B cell (primary cell): ENCODE results near the gene TMPRSS9. TPM values are rescaled to one million over a fixed set of nuclear protein-coding genes. Genes with fewer than 3 reads are reported as not detected.
A peak's percentile ranks its signal among the peaks of the same experiment; 100 is the strongest.

Experiments used
- ATAC-seq: fragments of 200-7000 bp; cut with Tn5 transposase; one replicate; pipeline ENCODE4 v1.10.0; 2021; ENCODE audit warnings: low read depth, mild to moderate bottlenecking, moderate number of reproducible peaks, moderate library complexity
- CTCF ChIA-PET: fragments of 350-600 bp; sonication (Branson Sonifier 250); formaldehyde crosslinking; loops from one replicate; lab custom pipeline; 2021; ENCODE audit warnings: antibody characterized with exemption, inconsistent platforms; lab: Charles Lee
- POLR2A ChIA-PET: fragments of 350-600 bp; sonication (Branson Sonifier 250); formaldehyde crosslinking; loops from one replicate; lab custom pipeline; 2021; ENCODE audit warnings: antibody characterized with exemption; lab: Charles Lee
- DNase-seq: peaks from one replicate; pipeline ENCODE4 v3.0.0; 2013
- H2AFZ ChIP-seq: 2 replicates; pipeline ENCODE4 v1.6.1; 2012; ENCODE audit warnings: mild to moderate bottlenecking, low read depth, low read length; ENCODE audit not compliant: insufficient read depth, poor library complexity, severe bottlenecking
- H3K27ac ChIP-seq, 2 donors: 1 replicate in 1 of 2; 2 replicates in 1 of 2; pipeline ENCODE4 v1.5.1; 2012 to 2013; ENCODE audit warnings: low read length in 2 of 2, mild to moderate bottlenecking in 2 of 2, moderate library complexity in 1 of 2
- H3K27me3 ChIP-seq, 4 experiments: fragments of 200-600 bp in 1 of 4; sonication (generic) in 1 of 4; replicated peaks in 1 of 4; 1 replicate in 2 of 4; 2 replicates in 2 of 4; pipeline versions ENCODE4 v1.6.1 to v1.7.0; 2013 to 2016; ENCODE audit warnings: low read length in 3 of 4, mild to moderate bottlenecking in 2 of 4, mixed read lengths in 1 of 4, moderate library complexity in 1 of 4; ENCODE audit not compliant: insufficient read depth in 4 of 4, control insufficient read depth in 3 of 4; ENCODE audit errors: control extremely low read depth in 1 of 4
- H3K36me3 ChIP-seq, 2 experiments: replicated peaks in 1 of 2; 1 replicate in 1 of 2; 2 replicates in 1 of 2; pipeline versions ENCODE4 v1.6.1 to v1.7.1; 2013; ENCODE audit warnings: low read length in 1 of 2; ENCODE audit not compliant: insufficient read depth in 2 of 2, control insufficient read depth in 1 of 2; ENCODE audit errors: control extremely low read depth in 1 of 2, extremely low read depth in 1 of 2
- H3K4me1 ChIP-seq, 2 donors: fragments of 200-600 bp in 1 of 2; sonication (generic) in 1 of 2; 1 replicate in 1 of 2; 2 replicates in 1 of 2; pipeline versions ENCODE4 v1.5.1 to v1.6.1; 2013 to 2017; ENCODE audit warnings: low read length in 2 of 2; ENCODE audit not compliant: control insufficient read depth in 2 of 2, insufficient read depth in 2 of 2
- H3K4me2 ChIP-seq: replicated peaks from 2 replicates; pipeline ENCODE3; 2012; ENCODE audit warnings: mild to moderate bottlenecking, low read depth, low read length; ENCODE audit not compliant: poor library complexity, severe bottlenecking
- H3K4me3 ChIP-seq, 5 experiments: fragments of 200-600 bp in 1 of 5; sonication (generic) in 1 of 5; 1 replicate in 3 of 5; 2 replicates in 2 of 5; pipeline versions ENCODE4 v1.5.1 to v1.7.0; 2011 to 2016; ENCODE audit warnings: low read length in 4 of 5, mild to moderate bottlenecking in 4 of 5, low read depth in 2 of 5, control low read depth in 1 of 5, moderate library complexity in 1 of 5; ENCODE audit not compliant: insufficient read depth in 1 of 5; ENCODE audit errors: control extremely low read depth in 1 of 5, extremely low read depth in 1 of 5
- H3K79me2 ChIP-seq: fragments of 200-600 bp; sonication (generic); one replicate; pipeline ENCODE4 v1.6.0; 2016; ENCODE audit warnings: low read length; ENCODE audit not compliant: control insufficient read depth, insufficient read depth
- H3K9ac ChIP-seq: fragments of 200-600 bp; sonication (generic); 2 replicates; pipeline ENCODE4 v1.6.1; 2017; ENCODE audit warnings: mild to moderate bottlenecking, low read length, moderate library complexity
- H3K9me3 ChIP-seq, 3 donors: one replicate each; pipeline versions ENCODE4 v1.6.1 to v1.7.1; 2013; ENCODE audit warnings: low read length in 2 of 3; ENCODE audit not compliant: control insufficient read depth in 2 of 3, insufficient read depth in 1 of 3; ENCODE audit errors: control extremely low read depth in 1 of 3
- H4K20me1 ChIP-seq: 2 replicates; pipeline ENCODE4 v1.6.0; 2012; ENCODE audit warnings: mild to moderate bottlenecking, low read length; ENCODE audit not compliant: insufficient read depth, control insufficient read depth, poor library complexity, severe bottlenecking
- H3K27ac Mint-ChIP-seq: one replicate; pipeline ENCODE4 v1.8.0; 2021; ENCODE audit warnings: mixed read lengths
- H3K27me3 Mint-ChIP-seq: one replicate; pipeline ENCODE4 v1.8.0; 2021; ENCODE audit warnings: mixed read lengths
- H3K4me1 Mint-ChIP-seq: one replicate; pipeline ENCODE4 v1.8.0; 2021; ENCODE audit warnings: mixed read lengths
- H3K4me3 Mint-ChIP-seq: one replicate; pipeline ENCODE4 v1.8.0; 2021; ENCODE audit warnings: mixed read lengths
- H3K9me3 Mint-ChIP-seq: one replicate; pipeline ENCODE4 v1.8.0; 2022; ENCODE audit warnings: mixed read lengths; ENCODE audit not compliant: insufficient read depth
- EZH2 ChIP-seq: IDR thresholded peaks from 2 replicates; pipeline ENCODE4 v1.6.1; 2012; ENCODE audit warnings: borderline replicate concordance, low read depth, mild to moderate bottlenecking, moderate library complexity, low read length; ENCODE audit not compliant: insufficient read depth, poor library complexity, severe bottlenecking
- WGBS: methylation state at CpG from one replicate; pipeline ENCODE4 v1.1.5; 2013; ENCODE audit warnings: missing lambda C conversion rate; ENCODE audit not compliant: insufficient coverage; 5-methylcytosine and 5-hydroxymethylcytosine counted together
- intact Hi-C: fragments of 100-400 bp; cut with micrococcal nuclease; formaldehyde crosslinking; loops from one replicate; pipeline ENCODE4 v1.10.0; 2022
- polyA plus RNA-seq: library from polyadenylated mRNA; depleted of rRNA; stranded (reverse); fragments of >200 nt; gene quantifications from 2 replicates; pipeline ENCODE4 v1.2.3, GENCODE V29; 2012
- total RNA-seq, 2 donors: library from RNA; stranded (reverse); fragments of 120-200 nt in 1 of 2; gene quantifications; 1 replicate in 1 of 2; 2 replicates in 1 of 2; pipeline versions ENCODE4 v1.2.3 to v1.2.4, GENCODE V29; 2013 to 2022
- TF ChIP-seq, protein P1 (sequence below): fragments of 200-600 bp; IDR thresholded peaks from one replicate; pipeline ENCODE4 v1.8.0; 2022; ENCODE audit warnings: antibody characterized with exemption, mild to moderate bottlenecking

The TMPRSS9 gene
- total and polyA plus RNA-seq, 2 donors (not counting 1 experiment from before 2014, with no cell fraction given) = not detected

- Mint-ChIP-seq H3K4me1 (peaks cover 11% of the 10 kb centered on the region), H3K9me3 (no peaks in the 10 kb centered on the region), H3K27ac (peak overlapping the region; percentile 72), H3K4me3 (no peak overlapping the region), H3K27me3 (no peaks in the 10 kb centered on the region)
- no peak overlapping the region for H3K4me2 ChIP-seq
- H3K27ac ChIP-seq = no peak overlapping the region
- H3K9ac ChIP-seq = no peak overlapping the region
- POLR2A ChIA-PET = interaction anchor here (1.1 kb wide), 1 partner anchor 24 kb away, joined by 5 read pairs; no protein-coding TSS in a partner anchor
- H3K36me3 ChIP-seq = peaks cover 0 to 16% of the 10 kb centered on the region in 2 experiments
- CTCF ChIA-PET = no interaction called here
- peaks cover 21% of the 10 kb centered on the region for H4K20me1 ChIP-seq
- no peak overlapping the region for H3K4me3 ChIP-seq
- peaks cover 21% of the 10 kb centered on the region for H3K79me2 ChIP-seq
- no peak for ATAC-seq
- no peak overlapping the region for H2AFZ ChIP-seq
- intact Hi-C loops = loop anchor here (5.0 kb wide), 1 partner anchor 618 kb away; the partner anchor contains the start of gene ATP8B3
- TF ChIP-seq, protein P1, sequence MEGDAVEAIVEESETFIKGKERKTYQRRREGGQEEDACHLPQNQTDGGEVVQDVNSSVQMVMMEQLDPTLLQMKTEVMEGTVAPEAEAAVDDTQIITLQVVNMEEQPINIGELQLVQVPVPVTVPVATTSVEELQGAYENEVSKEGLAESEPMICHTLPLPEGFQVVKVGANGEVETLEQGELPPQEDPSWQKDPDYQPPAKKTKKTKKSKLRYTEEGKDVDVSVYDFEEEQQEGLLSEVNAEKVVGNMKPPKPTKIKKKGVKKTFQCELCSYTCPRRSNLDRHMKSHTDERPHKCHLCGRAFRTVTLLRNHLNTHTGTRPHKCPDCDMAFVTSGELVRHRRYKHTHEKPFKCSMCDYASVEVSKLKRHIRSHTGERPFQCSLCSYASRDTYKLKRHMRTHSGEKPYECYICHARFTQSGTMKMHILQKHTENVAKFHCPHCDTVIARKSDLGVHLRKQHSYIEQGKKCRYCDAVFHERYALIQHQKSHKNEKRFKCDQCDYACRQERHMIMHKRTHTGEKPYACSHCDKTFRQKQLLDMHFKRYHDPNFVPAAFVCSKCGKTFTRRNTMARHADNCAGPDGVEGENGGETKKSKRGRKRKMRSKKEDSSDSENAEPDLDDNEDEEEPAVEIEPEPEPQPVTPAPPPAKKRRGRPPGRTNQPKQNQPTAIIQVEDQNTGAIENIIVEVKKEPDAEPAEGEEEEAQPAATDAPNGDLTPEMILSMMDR = no peak
- no peak for TF ChIP-seq EZH2
- H3K4me1 ChIP-seq = peaks cover 15 to 21% of the 10 kb centered on the region in 2 donors
- no peak for DNase-seq
- 92% methylated on average over 22 of the region's 25 CpGs for WGBS
- H3K9me3 ChIP-seq = no peaks in the 10 kb centered on the region
- no peaks in the 10 kb centered on the region for H3K27me3 ChIP-seq
These were observed 70.0 kb downstream of the TMPRSS9 start for GRCh38 chr19:2429917-2430535.

- Histone ChIP-seq H3K36me3 (peaks cover 0 to 9% of the 10 kb centered on the region in 2 experiments), H3K9me3 (no peaks in the 10 kb centered on the region), H4K20me1 (peaks cover 8% of the 10 kb centered on the region), H3K4me2 (no peak overlapping the region), H2AFZ (no peak overlapping the region), H3K9ac (no peak overlapping the region), H3K4me3 (no peak overlapping the region), H3K27ac (no peak overlapping the region), H3K79me2 (peaks cover 9% of the 10 kb centered on the region), H3K4me1 (peaks cover 9 to 13% of the 10 kb centered on the region in 2 donors), H3K27me3 (no peaks in the 10 kb centered on the region)
- no peak overlapping the region for H3K27ac Mint-ChIP-seq
- H3K4me3 Mint-ChIP-seq = no peak overlapping the region
- ATAC-seq (no peak), DNase-seq (no peak)
- ChIA-PET POLR2A (no interaction called here), CTCF (interaction anchor here (1.7 kb wide), 1 partner anchor 41 kb away, joined by 6 read pairs; no protein-coding TSS in a partner anchor)
- intact Hi-C loops = no loop called here
- WGBS = 96% methylated on average over 37 of the region's 37 CpGs
- peaks cover 9% of the 10 kb centered on the region for H3K4me1 Mint-ChIP-seq
- TF ChIP-seq EZH2 = no peak
- TF ChIP-seq, protein P1 = no peak
- H3K27me3 Mint-ChIP-seq = no peaks in the 10 kb centered on the region
- no peaks in the 10 kb centered on the region for H3K9me3 Mint-ChIP-seq
These were observed 71.4 kb downstream of the TMPRSS9 start for GRCh38 chr19:2431318-2432055.
